ENCODE results near the gene NEK7. TPM values are rescaled to one million over a fixed set of nuclear protein-coding genes. Genes with fewer than 3 reads are reported as not detected.

NEK7 gene
- total RNA-seq, 3 donors from 2014 or later, result 82.3 to 187 (median 105) TPM

DNA sequence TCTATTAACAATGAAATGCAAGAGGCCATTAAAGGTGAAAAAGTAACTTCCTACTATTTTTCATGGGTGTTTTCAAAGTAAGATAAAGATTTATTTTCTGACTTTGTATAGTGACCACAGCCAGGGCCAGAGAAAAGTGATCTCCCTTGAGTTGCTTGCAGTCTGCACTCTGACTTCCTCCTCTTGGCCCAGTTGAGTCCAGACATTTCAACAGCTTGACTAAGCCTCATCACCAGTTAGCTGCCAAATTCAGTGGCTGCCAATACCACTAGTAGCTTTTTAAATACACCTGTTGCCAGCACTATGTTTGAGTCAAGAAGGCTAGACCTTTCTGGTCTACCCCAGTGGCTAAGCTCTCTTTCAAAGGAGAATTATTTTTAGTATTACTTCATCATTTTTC is 3.7 kb upstream of the NEK7 start:
- H3K4me3 ChIP-seq, result no peak overlapping the region
- no peaks in the 10 kb centered on the region for H3K4me1 ChIP-seq
- DNase-seq (ENCODE audit: low spot score in 2 of 2), result peak in 1 of 2 donors; percentile 56
- no peaks in the 10 kb centered on the region for H3K36me3 ChIP-seq
- intact Hi-C loops (cut with DNase I; ENCODE audit: low total_unique reads), result no loop called here
- no peak overlapping the region for H3K27ac ChIP-seq
- no peaks in the 10 kb centered on the region for H3K9me3 ChIP-seq
- no peaks in the 10 kb centered on the region for H3K27me3 ChIP-seq
- TF ChIP-seq POLR2A (IDR thresholded peaks at IDR 0.05) (no peak), POLR2AphosphoS5 (IDR thresholded peaks at IDR 0.05) (no peak)
- TF ChIP-seq, protein P1, sequence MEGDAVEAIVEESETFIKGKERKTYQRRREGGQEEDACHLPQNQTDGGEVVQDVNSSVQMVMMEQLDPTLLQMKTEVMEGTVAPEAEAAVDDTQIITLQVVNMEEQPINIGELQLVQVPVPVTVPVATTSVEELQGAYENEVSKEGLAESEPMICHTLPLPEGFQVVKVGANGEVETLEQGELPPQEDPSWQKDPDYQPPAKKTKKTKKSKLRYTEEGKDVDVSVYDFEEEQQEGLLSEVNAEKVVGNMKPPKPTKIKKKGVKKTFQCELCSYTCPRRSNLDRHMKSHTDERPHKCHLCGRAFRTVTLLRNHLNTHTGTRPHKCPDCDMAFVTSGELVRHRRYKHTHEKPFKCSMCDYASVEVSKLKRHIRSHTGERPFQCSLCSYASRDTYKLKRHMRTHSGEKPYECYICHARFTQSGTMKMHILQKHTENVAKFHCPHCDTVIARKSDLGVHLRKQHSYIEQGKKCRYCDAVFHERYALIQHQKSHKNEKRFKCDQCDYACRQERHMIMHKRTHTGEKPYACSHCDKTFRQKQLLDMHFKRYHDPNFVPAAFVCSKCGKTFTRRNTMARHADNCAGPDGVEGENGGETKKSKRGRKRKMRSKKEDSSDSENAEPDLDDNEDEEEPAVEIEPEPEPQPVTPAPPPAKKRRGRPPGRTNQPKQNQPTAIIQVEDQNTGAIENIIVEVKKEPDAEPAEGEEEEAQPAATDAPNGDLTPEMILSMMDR (IDR thresholded peaks at IDR 0.05), result no peak

DNA sequence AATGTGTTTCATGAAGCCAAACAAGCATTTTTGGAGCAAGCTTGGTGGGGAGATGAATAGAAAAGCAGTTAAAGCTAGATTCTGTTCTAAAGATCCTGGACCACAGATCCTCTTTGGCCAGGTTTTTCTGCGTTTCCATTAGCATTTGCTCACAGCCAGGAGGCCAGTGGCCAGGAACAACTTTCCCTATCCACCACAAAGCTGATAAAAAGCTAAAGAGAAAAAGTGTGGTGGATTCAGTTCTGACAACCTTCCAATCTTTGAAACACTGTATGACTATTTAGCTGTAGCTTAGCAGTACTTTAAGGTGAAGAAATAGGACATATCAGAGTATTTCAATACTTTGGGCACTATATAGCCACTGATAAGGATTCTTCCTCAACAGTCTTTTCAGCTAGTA is 3.0 kb upstream of the NEK7 start:
- no peak overlapping the region for H3K27ac ChIP-seq
- TF ChIP-seq POLR2A (IDR thresholded peaks at IDR 0.05) (no peak), POLR2AphosphoS5 (IDR thresholded peaks at IDR 0.05) (no peak)
- TF ChIP-seq, protein P1 (IDR thresholded peaks at IDR 0.05), result no peak
- intact Hi-C loops (cut with DNase I; ENCODE audit: low total_unique reads), result no loop called here
- H3K4me3 ChIP-seq, result no peak overlapping the region
- H3K36me3 ChIP-seq, result no peaks in the 10 kb centered on the region
- H3K4me1 ChIP-seq, result no peaks in the 10 kb centered on the region
- H3K9me3 ChIP-seq, result no peaks in the 10 kb centered on the region
- no peak for DNase-seq (ENCODE audit: low spot score in 2 of 2)
- no peaks in the 10 kb centered on the region for H3K27me3 ChIP-seq

- TF ChIP-seq POLR2A (IDR thresholded peaks at IDR 0.05) (no peak), POLR2AphosphoS5 (IDR thresholded peaks at IDR 0.05) (no peak)
- TF ChIP-seq, protein P1 (IDR thresholded peaks at IDR 0.05), result no peak
- Histone ChIP-seq H3K27me3 (no peaks in the 10 kb centered on the region), H3K4me1 (peaks cover 0 to 6% of the 10 kb centered on the region in 2 donors), H3K27ac (peak overlapping the region in 1 of 2 donors; percentile 99), H3K36me3 (no peaks in the 10 kb centered on the region), H3K4me3 (no peak overlapping the region), H3K9me3 (no peaks in the 10 kb centered on the region)
- no peak for DNase-seq (ENCODE audit: low spot score in 2 of 2)
- intact Hi-C loops (cut with DNase I; ENCODE audit: low total_unique reads), result no loop called here
These were observed 1.5 kb upstream of the NEK7 start for GRCh38 chr1:198155253-198155652.

DNA sequence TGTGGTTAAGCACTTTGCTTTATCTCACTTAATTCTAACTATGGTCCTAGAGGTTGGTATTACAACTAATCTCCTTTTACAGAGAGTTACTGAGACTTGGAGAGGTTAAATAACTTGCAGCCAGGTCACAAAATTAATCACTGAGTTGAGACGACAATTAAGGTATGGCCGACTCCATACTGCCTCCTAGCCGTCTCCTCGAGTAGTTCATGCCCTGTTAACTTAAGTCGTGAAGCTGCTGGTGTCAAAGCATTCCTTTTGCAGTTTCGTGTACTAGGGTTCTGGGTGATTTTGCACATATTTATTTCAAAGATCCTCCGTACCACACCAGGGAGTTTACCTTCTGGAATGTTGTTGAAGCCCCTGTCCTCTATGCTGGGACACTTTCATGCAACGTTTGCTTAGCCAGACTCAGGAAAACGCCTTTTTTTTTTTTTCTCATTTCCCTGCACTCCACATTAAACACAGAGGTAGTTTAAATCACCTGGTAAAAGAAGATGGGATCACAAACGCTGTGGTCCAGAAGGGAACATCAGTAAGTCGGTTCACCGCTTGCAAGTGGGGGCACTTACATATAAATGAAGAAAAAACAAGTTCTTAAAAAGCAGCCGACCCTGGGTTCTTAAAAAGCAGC is 570 bp upstream of the NEK7 start:
- H3K27ac ChIP-seq, result peak overlapping the region; percentile 99
- H3K9me3 ChIP-seq, result no peaks in the 10 kb centered on the region
- H3K36me3 ChIP-seq, result no peaks in the 10 kb centered on the region
- peak overlapping the region; percentile 94 to 100 (median 98) for H3K4me3 ChIP-seq
- peaks cover 0 to 6% of the 10 kb centered on the region in 2 donors for H3K4me1 ChIP-seq
- TF ChIP-seq, protein P1 (IDR thresholded peaks at IDR 0.05), result peak; percentile 44 to 66 (median 56)
- no peak for TF ChIP-seq POLR2A (IDR thresholded peaks at IDR 0.05)
- intact Hi-C loops (cut with DNase I; ENCODE audit: low total_unique reads), result loop anchor here (2.0 kb wide), 1 partner anchor 39 kb away; no protein-coding TSS in a partner anchor
- H3K27me3 ChIP-seq, result no peaks in the 10 kb centered on the region
- DNase-seq (ENCODE audit: low spot score in 2 of 2), result peak; percentile 50 to 63

GRCh38 chr1:198157241-198157846 is 546 bp downstream of the NEK7 start:
- Histone ChIP-seq H3K36me3 (no peaks in the 10 kb centered on the region), H3K27me3 (no peaks in the 10 kb centered on the region), H3K4me1 (peaks cover 0 to 6% of the 10 kb centered on the region in 2 donors), H3K4me3 (peak overlapping the region; percentile 94 to 100 (median 98)), H3K27ac (peak overlapping the region; percentile 99), H3K9me3 (no peaks in the 10 kb centered on the region)
- TF ChIP-seq, protein P1 (IDR thresholded peaks at IDR 0.05), result peak in 1 of 3 donors; percentile 6
- peak in 2 of 3 donors; percentile 12 to 78 for TF ChIP-seq POLR2AphosphoS5 (IDR thresholded peaks at IDR 0.05)
- peak; percentile 37 for TF ChIP-seq POLR2A (IDR thresholded peaks at IDR 0.05)
- peak; percentile 84 to 90 for DNase-seq (ENCODE audit: low spot score in 2 of 2)
- intact Hi-C loops (cut with DNase I; ENCODE audit: low total_unique reads), result loop anchor here (2.0 kb wide), 1 partner anchor 41 kb away; no protein-coding TSS in a partner anchor
